Calu3 (cell line): ENCODE measurements around the gene MNX1. TPM values are rescaled to one million over a fixed set of nuclear protein-coding genes. Genes with fewer than 3 reads are reported as not detected.

Source experiments
- BruUV-seq: library from RNA; stranded (reverse); fragments of 400-500 nt; replicated peaks from 2 replicates; lab custom pipeline; 2021; lab: Mats Ljungman, UMichigan
- CTCF ChIA-PET: fragments of 300-600 bp; sonication (Branson Sonifier 250); formaldehyde crosslinking; loops from one replicate; lab custom pipeline; 2022; ENCODE audit warnings: antibody characterized with exemption; lab: Charles Lee
- DNase-seq: peaks from one replicate; pipeline ENCODE4 v3.0.0; 2022
- H3K27ac Mint-ChIP-seq: one replicate; pipeline ENCODE4 v1.8.0; 2022; ENCODE audit warnings: mixed read lengths; ENCODE audit not compliant: unreplicated experiment
- H3K27me3 Mint-ChIP-seq: one replicate; pipeline ENCODE4 v1.8.0; 2022; ENCODE audit warnings: mixed read lengths; ENCODE audit not compliant: unreplicated experiment
- H3K36me3 Mint-ChIP-seq: one replicate; pipeline ENCODE4 v1.8.0; 2022; ENCODE audit warnings: mild to moderate bottlenecking, moderate library complexity, mixed read lengths; ENCODE audit not compliant: insufficient read depth, unreplicated experiment
- H3K4me1 Mint-ChIP-seq: one replicate; pipeline ENCODE4 v1.8.0; 2022; ENCODE audit warnings: mild to moderate bottlenecking, low read depth, mixed read lengths; ENCODE audit not compliant: unreplicated experiment
- H3K4me3 Mint-ChIP-seq: one replicate; pipeline ENCODE4 v1.8.0; 2022; ENCODE audit warnings: mild to moderate bottlenecking, low read depth, moderate library complexity, mixed read lengths; ENCODE audit not compliant: unreplicated experiment
- H3K9me3 Mint-ChIP-seq: one replicate; pipeline ENCODE4 v1.8.0; 2022; ENCODE audit warnings: low read depth, mixed read lengths; ENCODE audit not compliant: unreplicated experiment
- intact Hi-C: fragments of 100-400 bp; cut with micrococcal nuclease; formaldehyde crosslinking; loops from one replicate; pipeline ENCODE4 v1.10.0; 2022; ENCODE audit not compliant: unreplicated experiment
- total RNA-seq: library from RNA; stranded (reverse); gene quantifications from 2 replicates; pipeline ENCODE4 v1.2.3, GENCODE V29; 2022
- TF ChIP-seq, protein P1 (sequence below): fragments of 200-600 bp; IDR thresholded peaks from one replicate; pipeline ENCODE4 v1.8.0; 2022; ENCODE audit warnings: antibody characterized with exemption; ENCODE audit not compliant: unreplicated experiment

The MNX1 gene
- total RNA-seq, 1 experiment from 2014 or later: 28.4 TPM

GRCh38 chr7:157032644-157033482 is 22.4 kb upstream of the MNX1 start:
- intact Hi-C loops: no loop called here
- TF ChIP-seq, protein P1, sequence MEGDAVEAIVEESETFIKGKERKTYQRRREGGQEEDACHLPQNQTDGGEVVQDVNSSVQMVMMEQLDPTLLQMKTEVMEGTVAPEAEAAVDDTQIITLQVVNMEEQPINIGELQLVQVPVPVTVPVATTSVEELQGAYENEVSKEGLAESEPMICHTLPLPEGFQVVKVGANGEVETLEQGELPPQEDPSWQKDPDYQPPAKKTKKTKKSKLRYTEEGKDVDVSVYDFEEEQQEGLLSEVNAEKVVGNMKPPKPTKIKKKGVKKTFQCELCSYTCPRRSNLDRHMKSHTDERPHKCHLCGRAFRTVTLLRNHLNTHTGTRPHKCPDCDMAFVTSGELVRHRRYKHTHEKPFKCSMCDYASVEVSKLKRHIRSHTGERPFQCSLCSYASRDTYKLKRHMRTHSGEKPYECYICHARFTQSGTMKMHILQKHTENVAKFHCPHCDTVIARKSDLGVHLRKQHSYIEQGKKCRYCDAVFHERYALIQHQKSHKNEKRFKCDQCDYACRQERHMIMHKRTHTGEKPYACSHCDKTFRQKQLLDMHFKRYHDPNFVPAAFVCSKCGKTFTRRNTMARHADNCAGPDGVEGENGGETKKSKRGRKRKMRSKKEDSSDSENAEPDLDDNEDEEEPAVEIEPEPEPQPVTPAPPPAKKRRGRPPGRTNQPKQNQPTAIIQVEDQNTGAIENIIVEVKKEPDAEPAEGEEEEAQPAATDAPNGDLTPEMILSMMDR: no peak
- peaks cover 25% of the 10 kb centered on the region for H3K4me1 Mint-ChIP-seq
- H3K9me3 Mint-ChIP-seq: peaks cover 6% of the 10 kb centered on the region
- H3K27ac Mint-ChIP-seq: no peak overlapping the region
- BruUV-seq: no TSS peak
- DNase-seq: no peak
- H3K27me3 Mint-ChIP-seq: peaks cover 23% of the 10 kb centered on the region
- no peak overlapping the region for H3K4me3 Mint-ChIP-seq
- H3K36me3 Mint-ChIP-seq: peaks cover 10% of the 10 kb centered on the region
- CTCF ChIA-PET: interaction anchor here (0.5 kb wide), 1 partner anchor 98 kb away, joined by 5 read pairs; no protein-coding TSS in a partner anchor

DNA sequence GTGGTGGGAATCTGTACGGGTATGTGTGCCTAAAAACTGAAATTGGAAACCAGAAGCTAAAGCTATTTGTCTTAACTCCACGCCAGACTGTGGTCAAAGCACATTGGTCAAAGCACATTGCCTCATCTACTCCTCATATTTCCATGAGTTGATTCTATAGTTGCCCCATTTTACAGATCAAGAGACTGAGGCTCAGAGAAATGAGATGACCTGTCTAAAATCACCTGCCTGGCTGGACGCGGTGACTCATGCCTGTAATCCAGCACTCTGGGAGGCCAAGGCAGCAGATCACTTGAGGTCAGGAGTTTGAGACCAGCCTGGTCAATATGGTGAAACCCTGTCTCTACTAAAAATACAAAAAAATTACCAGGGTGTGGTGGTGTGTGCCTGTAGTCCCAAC is 21.7 kb upstream of the MNX1 start:
- Mint-ChIP-seq H3K4me1 (peaks cover 33% of the 10 kb centered on the region), H3K4me3 (no peak overlapping the region), H3K36me3 (peaks cover 10% of the 10 kb centered on the region), H3K27me3 (peaks cover 16% of the 10 kb centered on the region), H3K9me3 (peaks cover 6% of the 10 kb centered on the region), H3K27ac (no peak overlapping the region)
- intact Hi-C loops: no loop called here
- TF ChIP-seq, protein P1: no peak
- CTCF ChIA-PET: interaction anchor here (0.5 kb wide), 1 partner anchor 99 kb away, joined by 5 read pairs; no protein-coding TSS in a partner anchor
- DNase-seq: no peak
- BruUV-seq: no TSS peak

GRCh38 chr7:157028199-157028903 is 17.9 kb upstream of the MNX1 start:
- BruUV-seq: no TSS peak
- intact Hi-C loops: loop anchor here (5.0 kb wide), 1 partner anchor 109 kb away; the partner anchor contains the start of gene UBE3C
- Mint-ChIP-seq H3K36me3 (peaks cover 10% of the 10 kb centered on the region), H3K27ac (peak overlapping the region; percentile 85), H3K27me3 (peaks cover 31% of the 10 kb centered on the region), H3K4me3 (peak overlapping the region; percentile 57), H3K9me3 (no peaks in the 10 kb centered on the region), H3K4me1 (peaks cover 29% of the 10 kb centered on the region)
- CTCF ChIA-PET: interaction anchor here (0.7 to 0.8 kb wide), 3 partner anchors 9 to 16 kb away, joined by 3 read pairs; no protein-coding TSS in a partner anchor
- TF ChIP-seq, protein P1: no peak
- DNase-seq: no peak

GRCh38 chr7:157027568-157028198 is 17.2 kb upstream of the MNX1 start:
- DNase-seq: peak; percentile 43
- peaks cover 34% of the 10 kb centered on the region for H3K4me1 Mint-ChIP-seq
- H3K4me3 Mint-ChIP-seq: peak overlapping the region; percentile 57
- CTCF ChIA-PET: interaction anchor here (0.7 to 0.8 kb wide), 2 partner anchors 8 to 192 kb away, joined by 3 read pairs; no protein-coding TSS in a partner anchor
- BruUV-seq: no TSS peak
- H3K27ac Mint-ChIP-seq: peak overlapping the region; percentile 85
- TF ChIP-seq, protein P1: no peak
- peaks cover 10% of the 10 kb centered on the region for H3K36me3 Mint-ChIP-seq
- H3K27me3 Mint-ChIP-seq: peaks cover 38% of the 10 kb centered on the region
- H3K9me3 Mint-ChIP-seq: no peaks in the 10 kb centered on the region
- intact Hi-C loops: loop anchor here (5.0 kb wide), 1 partner anchor 110 kb away; the partner anchor contains the start of gene UBE3C
